GM19467 (cell line): ENCODE measurements around the gene SMYD1.
"Not testable (repeated sequence)": the region's sequence is repeated elsewhere in the genome, so short reads cannot be mapped to it uniquely, and the experiment has no call there.

ENCODE experiments used
- ATAC-seq: cut with Tn5 transposase; IDR thresholded peaks from one replicate; pipeline ENCODE4 v1.9.1; 2021; ENCODE audit warnings: mild to moderate bottlenecking, moderate library complexity; ENCODE audit not compliant: unreplicated experiment

The SMYD1 gene

DNA sequence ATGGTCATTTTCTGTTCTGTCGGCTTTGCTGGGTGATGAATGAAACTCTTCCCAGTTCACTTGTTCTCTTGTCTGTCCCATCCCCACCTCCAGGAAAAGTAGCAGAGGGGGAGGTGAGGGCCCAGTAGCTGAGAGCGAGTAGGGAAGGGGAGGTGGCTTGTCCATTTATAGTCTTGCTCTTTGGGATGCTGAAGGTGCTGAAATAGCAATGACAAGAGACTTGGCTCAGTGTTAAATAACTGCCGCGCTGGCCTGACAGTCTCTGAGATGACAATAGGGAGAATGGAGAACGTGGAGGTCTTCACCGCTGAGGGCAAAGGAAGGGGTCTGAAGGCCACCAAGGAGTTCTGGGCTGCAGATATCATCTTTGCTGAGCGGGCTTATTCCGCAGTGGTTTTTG lies at the start of gene SMYD1:
SMYD1 (plus strand) TSS at position 228 of the 400 bp plus-strand sequence; CDS start at position 268, 40 bp downstream.
- no peak for ATAC-seq

- not testable (repeated sequence) for ATAC-seq
These were observed 49.4 kb upstream of the SMYD1 start for GRCh38 chr2:88018077-88018805.

DNA sequence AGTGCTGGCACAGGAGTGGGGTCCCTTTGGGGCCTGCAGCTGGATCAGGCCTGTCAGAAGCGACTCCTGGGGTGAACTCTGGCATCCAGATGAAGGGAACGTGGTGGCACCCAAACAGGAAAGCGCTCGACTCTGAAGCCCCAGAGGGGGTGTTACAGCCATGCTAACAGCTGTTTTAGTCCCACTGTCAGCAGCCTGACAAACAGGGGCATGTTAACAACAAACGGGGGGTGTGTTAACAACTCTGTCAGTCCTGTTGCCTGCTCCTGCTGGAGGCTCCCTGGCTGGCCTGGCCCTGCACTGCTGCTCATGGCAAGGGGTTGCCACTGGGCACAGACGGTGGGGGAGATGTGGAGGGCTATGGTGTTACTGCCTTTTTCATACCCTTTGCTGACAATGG lies 48.7 kb upstream of the SMYD1 start:
- no peak for ATAC-seq

- ATAC-seq = no peak
These were observed 47.6 kb upstream of the SMYD1 start for GRCh38 chr2:88019985-88020384.

DNA sequence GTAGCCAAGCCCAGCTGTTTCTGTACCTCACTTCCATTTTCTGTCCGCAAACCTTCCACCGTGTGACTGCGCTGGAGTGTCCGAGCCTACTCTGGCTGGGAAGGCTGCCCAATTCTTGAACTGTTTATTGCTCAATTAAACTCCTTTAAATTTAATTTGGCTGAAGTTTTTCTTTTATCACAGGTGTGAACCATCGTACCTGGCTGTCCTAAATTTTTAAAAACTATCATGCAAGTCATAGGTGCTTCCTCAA lies 45.0 kb upstream of the SMYD1 start:
- no peak for ATAC-seq

DNA sequence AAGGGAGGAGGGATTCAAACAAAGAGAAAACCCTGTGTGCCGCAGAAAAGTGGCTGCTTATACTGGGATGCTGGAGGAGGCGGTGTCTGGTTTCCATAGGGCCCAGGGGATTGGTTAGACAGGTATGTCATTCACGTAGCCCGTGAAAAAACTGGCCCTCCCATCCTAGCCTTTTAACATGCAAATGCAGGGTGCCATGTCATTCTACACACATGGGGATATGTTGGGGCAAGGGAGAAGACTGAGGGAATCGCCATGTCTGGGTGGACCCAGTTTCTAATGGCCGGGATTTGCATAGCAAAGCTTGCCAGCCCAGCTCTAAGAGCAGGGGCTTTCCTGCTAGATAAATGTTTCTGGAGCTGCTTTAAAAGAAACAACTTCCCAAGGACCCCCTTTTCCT lies 43.1 kb upstream of the SMYD1 start:
- ATAC-seq = no peak

DNA sequence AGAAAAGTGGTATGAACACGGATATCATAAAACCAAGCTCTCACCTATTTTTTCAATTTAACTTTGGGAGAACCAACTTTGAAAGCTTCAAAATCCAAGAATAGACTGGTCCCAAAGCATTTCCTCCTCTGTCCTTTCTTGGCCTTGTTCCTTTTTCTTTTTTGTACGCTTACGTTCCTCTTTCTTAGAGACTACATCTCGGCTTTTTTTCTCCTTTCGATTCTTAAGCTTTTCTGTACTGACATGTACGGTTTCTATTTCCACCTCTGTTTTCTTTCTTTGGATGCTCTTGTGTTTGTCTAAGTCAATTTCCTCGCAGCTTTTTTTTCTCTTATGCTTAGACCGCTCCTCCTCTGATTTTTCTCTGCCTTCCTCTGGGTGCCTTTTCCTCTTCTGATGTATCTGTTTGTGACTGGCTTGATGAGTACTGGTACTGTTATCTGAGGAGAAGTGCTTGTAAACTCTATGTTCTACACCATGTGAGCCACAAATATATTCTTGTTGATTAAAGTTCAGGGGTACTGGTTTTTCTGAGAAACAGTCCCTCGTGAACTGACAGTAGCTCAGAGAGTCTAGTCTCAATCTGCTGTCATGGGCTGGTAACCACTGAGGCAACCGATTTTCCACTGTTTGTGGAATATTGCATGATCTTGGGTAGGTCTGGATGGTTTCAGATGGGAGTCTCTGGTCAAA lies 39.8 kb upstream of the SMYD1 start:
- ATAC-seq = no peak

- no peak for ATAC-seq
These were observed 38.7 kb upstream of the SMYD1 start for GRCh38 chr2:88028931-88029330.

GRCh38 chr2:88032070-88032702 lies 35.4 kb upstream of the SMYD1 start:
- ATAC-seq = no peak

- no peak for ATAC-seq
These were observed 31.4 kb upstream of the SMYD1 start for GRCh38 chr2:88036182-88036581.

DNA sequence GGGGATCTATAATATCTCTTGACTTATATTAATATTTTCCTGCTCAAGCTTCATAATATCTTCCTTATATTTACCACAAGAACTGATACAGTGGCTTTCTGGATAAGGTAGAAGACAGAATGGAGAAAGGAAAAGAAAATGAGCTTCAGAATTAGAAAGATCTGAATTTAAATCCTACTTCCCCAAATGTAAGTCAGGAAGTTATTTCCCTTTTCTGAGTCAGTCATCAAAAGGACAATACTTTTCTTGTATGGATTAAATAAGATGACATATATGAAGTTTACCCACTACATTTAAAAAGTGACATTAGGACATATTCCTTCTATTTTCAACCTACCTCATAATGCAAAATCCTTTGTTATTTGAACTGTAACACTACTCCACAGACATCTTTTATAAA lies 31.0 kb upstream of the SMYD1 start:
- ATAC-seq = no peak

GRCh38 chr2:88038263-88039105 lies 29.1 kb upstream of the SMYD1 start:
- no peak for ATAC-seq

GRCh38 chr2:88042476-88042875 lies 25.1 kb upstream of the SMYD1 start:
- no peak for ATAC-seq

GRCh38 chr2:88045561-88045960 lies 22.1 kb upstream of the SMYD1 start:
- not testable (repeated sequence) for ATAC-seq

- ATAC-seq = no peak
These were observed 19.1 kb upstream of the SMYD1 start for GRCh38 chr2:88048541-88048940.

- ATAC-seq = peak; percentile 46
These were observed 18.0 kb upstream of the SMYD1 start for GRCh38 chr2:88049622-88050021.

GRCh38 chr2:88051792-88052191 lies 15.8 kb upstream of the SMYD1 start:
- ATAC-seq = no peak

DNA sequence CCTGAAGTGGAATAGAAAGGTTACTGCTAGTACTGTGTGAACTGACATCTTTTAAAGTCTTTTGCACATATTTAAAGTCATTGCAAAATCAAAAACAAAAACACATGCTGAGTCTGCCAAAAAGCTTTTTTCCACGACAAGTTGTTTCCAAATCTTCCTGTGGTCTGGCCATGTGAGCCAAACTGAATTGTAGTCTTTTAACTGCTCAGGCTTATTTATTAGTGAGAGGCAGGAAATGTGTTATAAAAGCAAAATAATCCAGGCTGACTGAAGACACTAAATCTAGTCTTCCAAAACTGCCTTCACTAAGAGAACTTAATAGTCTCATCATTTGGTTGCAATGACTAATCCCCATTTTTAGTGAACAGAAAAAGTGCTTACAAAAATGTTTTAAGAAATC lies 14.3 kb upstream of the SMYD1 start:
- no peak for ATAC-seq

DNA sequence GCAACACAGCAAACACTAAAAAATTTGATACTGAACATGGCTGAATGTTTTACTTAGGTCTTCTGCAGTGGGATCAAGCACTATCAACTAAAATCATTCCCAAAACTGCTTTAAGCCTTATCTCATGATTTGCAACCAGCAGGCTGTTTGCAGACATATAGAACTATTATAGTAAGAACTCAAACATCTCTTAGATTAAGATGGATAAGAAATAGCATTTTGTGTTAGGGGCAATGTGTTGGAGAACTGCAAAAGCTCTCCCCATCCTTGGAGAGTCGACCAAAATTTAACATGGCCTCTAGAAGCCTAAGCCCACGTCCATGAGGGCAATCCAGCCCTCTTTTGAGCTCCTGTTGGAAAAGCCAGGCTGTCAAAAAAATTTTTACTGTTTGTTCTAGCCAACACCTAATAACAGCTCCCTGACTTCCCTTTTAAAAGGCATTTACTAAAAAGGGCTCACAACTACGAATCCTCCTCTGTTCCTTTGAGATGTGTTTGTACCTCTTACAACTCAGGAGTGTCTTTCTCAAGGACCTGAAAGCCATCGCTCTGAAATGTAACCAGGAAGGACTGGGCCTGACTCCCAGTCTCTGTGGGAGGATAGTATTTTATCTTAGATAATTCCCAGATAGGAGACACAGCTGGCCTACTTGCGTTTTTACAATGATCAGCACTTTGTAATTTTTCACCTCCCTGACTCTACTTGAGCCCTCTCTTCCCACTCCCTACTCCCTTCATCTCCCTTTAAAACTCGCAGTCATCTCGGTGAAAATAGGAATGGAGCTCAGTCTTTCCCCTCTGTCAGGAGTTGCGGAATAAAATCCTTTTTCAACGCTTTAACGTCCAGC lies 13.5 kb upstream of the SMYD1 start:
- ATAC-seq = no peak

DNA sequence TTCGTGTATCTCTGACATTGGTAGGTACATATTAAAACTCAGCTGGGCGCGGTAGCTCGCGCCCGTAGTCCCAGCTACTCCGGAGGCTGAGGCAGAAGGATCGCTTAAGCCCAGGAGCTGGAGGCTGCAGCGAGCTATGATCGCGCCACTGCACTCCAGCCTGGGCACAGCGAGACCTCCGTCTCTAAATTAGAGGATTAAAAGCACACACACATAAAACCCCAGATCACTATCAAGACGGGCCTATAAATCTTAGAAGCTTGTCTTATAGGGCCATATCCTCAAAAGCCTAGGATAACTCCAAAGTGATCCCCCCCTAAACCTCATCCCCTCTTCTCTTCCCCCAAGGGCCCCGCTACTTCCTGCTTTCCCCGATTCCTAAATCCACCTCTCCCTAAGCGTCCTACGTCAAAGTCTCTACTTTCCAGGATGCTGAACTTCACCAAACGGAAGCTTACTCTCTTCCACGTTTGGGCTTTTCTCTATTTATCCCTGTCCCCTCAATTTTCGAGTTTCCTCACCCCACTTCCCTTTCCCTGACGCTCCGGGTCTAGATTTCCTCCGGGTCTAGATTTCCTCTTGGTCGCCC lies 12.7 kb upstream of the SMYD1 start:
- ATAC-seq = no peak
